ENCODE data around the gene KRTAP10-12. TPM values are rescaled to one million over a fixed set of nuclear protein-coding genes. Genes with fewer than 3 reads are reported as not detected.

The KRTAP10-12 gene
- total RNA-seq, 4 donors from 2014 or later, result not detected

DNA sequence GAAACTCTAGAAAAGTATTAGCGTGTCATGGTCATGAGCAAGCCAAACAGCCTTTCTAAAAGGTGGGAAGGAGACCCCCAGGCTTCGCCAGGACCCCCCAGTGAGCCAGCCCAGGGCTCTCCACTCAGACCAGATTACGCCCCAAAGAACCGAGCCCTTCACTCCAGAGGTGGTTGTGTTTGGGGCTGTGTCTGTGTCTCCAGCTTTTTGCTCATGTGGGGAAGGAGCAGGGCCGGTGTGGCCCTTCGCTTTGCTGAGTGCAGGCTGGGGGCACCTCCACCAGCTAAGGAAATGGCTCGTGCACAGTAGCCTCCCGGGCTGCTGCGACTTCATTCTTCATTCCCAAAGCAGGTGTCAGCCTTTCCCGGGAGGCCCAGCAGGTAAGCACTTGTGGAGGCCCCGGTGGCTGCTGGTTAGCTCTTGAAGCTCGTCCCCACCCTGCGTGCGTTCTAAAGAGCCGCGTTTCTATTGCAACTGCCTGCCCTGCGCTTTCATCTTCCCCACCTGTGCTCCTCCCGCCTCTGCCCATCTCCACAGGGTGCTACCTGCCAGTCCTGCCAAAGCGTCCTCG is 13.9 kb downstream of the KRTAP10-12 start:
- intact Hi-C loops (cut with DNase I), result no loop called here
- Histone ChIP-seq H3K27ac (no peak overlapping the region), H3K36me3 (no peaks in the 10 kb centered on the region), H3K4me1 (peaks cover 16 to 59% of the 10 kb centered on the region in 2 donors), H3K4me3 (replicated peaks in 1 of 3) (peak overlapping the region in 1 of 3 donors; percentile 15), H3K27me3 (peaks cover 9% of the 10 kb centered on the region), H3K9me3 (no peaks in the 10 kb centered on the region)
- no peak for TF ChIP-seq POLR2A (IDR thresholded peaks at IDR 0.05)
- TF ChIP-seq, protein P1, sequence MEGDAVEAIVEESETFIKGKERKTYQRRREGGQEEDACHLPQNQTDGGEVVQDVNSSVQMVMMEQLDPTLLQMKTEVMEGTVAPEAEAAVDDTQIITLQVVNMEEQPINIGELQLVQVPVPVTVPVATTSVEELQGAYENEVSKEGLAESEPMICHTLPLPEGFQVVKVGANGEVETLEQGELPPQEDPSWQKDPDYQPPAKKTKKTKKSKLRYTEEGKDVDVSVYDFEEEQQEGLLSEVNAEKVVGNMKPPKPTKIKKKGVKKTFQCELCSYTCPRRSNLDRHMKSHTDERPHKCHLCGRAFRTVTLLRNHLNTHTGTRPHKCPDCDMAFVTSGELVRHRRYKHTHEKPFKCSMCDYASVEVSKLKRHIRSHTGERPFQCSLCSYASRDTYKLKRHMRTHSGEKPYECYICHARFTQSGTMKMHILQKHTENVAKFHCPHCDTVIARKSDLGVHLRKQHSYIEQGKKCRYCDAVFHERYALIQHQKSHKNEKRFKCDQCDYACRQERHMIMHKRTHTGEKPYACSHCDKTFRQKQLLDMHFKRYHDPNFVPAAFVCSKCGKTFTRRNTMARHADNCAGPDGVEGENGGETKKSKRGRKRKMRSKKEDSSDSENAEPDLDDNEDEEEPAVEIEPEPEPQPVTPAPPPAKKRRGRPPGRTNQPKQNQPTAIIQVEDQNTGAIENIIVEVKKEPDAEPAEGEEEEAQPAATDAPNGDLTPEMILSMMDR (IDR thresholded peaks at IDR 0.05), result no peak
- DNase-seq, result peak; percentile 67 to 75
- 7 to 25% methylated on average over 4 to 20 of the region's 20 CpGs for WGBS, 2 donors

DNA sequence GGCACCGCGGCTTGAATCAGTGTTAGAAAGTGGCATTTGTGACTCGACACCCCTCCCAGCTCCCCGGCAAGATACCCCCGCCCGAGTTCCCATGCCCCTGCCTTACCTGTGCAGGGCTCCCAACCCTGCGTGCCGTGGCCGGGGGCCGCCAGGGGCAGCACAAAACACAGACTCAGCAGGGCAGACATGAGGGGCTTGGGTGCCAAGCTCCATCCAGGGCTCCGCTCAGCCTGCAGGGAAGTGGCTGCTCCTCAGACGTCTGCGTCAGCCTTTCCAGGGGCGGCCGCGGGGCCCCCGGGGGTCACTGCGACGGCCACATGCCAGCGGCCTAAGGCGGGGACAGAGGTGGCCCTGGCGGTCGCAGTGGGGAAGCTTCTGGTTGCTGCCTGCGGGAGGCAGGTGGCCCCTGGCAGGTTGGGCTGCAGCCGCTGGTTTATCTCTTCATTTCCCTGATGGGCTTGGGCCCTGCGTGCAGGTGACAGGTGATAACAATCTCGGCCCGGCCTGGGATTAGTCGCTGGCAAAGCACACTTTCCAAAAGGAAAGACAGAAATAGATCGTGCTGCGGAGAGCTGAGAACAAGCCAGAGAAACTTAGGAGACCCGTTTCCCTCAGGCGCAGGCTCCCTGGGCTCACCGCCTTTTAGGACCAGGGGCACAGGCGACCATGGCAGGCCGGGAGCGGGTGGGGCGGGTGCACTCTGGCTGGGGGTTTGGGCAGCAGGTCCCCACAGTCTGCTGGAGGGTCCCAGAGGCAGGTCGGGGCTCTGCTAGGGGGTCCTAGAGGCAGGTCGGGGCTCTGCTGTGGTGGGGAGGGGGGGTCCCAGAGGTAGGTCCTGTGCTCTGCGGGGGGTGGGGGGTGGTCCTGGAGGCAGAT is 14.6 kb downstream of the KRTAP10-12 start, which contains the start of gene TSPEAR:
TSPEAR (minus strand) TSS at position 246 of the 876 bp plus-strand sequence; CDS start at position 188, 58 bp downstream.
- 4 to 5% methylated on average over 20 to 28 of the region's 41 CpGs for WGBS, 2 donors
- peaks cover 16 to 59% of the 10 kb centered on the region in 2 donors for H3K4me1 ChIP-seq
- peak; percentile 45 to 55 for DNase-seq
- H3K9me3 ChIP-seq, result no peaks in the 10 kb centered on the region
- no peak within 1 kb of the TSS for H3K27ac ChIP-seq
- no peaks in the 10 kb centered on the region for H3K36me3 ChIP-seq
- H3K27me3 ChIP-seq, result peaks cover 6% of the 10 kb centered on the region
- intact Hi-C loops (cut with DNase I), result no loop called here
- TF ChIP-seq, protein P1 (IDR thresholded peaks at IDR 0.05), result peak in 1 of 6 experiments; percentile 11
- TF ChIP-seq POLR2A (IDR thresholded peaks at IDR 0.05), result no peak
- peak within 1 kb of the TSS in 1 of 3 donors; percentile 15 for H3K4me3 ChIP-seq (replicated peaks in 1 of 3)

DNA sequence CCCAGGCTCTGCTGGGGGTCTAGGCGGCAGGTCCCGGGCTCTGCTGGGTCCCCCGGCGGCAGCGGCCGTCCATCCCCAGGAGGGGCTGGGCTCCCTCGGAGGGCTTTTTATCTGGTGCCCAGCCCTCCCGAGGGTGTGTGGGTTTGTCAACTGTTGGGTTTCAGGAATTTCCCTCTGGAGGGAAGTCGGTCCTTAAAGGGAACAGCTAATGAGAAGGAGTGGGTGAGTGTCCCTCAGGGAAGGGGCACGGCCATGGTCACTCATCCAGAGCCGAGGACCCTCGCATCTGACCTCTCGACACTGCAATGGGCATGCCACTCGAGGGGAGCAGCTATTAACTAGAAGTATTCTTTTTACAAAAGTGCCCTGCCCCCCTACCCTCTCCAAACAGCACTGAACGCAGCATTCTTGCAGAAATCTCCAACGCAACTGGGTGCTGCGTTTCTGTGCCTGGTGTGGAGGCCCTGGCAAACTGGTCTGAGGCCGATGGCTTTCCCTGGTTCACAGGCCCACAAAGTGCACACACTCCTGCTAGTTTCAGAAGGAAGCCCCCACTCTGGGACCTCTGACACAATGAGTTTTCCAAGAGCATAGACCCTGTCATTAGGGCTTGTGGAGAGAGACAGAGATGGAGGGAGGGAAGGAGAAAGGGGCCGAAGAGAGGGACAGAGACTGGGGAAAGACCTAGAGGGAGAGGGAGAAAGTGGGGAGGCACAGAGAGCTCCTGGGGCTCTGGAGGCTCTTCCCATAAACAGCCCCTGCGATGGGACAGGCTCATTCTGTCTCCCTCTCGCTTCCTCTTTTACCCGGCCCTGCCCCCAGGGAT is 15.4 kb downstream of the KRTAP10-12 start:
- no peak for TF ChIP-seq POLR2A (IDR thresholded peaks at IDR 0.05)
- TF ChIP-seq, protein P1 (IDR thresholded peaks at IDR 0.05), result no peak
- 15 to 19% methylated on average over 19 to 22 of the region's 22 CpGs for WGBS, 2 donors

DNA sequence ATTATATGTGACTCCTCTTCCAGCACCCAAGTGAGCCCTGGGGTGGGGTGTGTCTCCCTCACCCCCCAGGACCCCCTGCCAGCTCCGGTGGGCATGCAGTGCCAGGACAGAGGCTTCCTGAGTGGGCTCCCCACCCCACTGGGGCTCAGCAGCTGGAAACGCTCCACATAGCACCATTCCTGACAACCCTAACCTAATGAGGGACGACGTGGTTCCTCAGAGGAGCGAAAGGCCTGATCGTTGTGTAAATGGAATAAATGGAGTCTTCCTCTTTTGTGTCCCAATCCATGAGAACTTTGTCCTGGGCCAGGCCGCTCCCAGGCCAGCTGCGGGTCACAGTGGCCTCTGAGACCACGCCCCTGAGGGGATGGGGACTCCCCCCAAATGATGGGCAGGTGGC is 16.2 kb downstream of the KRTAP10-12 start:
- 82 to 88% methylated on average over 3 to 9 of the region's 9 CpGs for WGBS, 2 donors

More for the DNA sequence above, 15.4 kb downstream of the KRTAP10-12 start:
- peaks cover 6% of the 10 kb centered on the region for H3K27me3 ChIP-seq
- H3K4me3 ChIP-seq (replicated peaks in 1 of 3), result no peak overlapping the region
- no peak overlapping the region for H3K27ac ChIP-seq
- peaks cover 16 to 57% of the 10 kb centered on the region in 2 donors for H3K4me1 ChIP-seq
- intact Hi-C loops (cut with DNase I), result no loop called here
- no peaks in the 10 kb centered on the region for H3K9me3 ChIP-seq
- no peaks in the 10 kb centered on the region for H3K36me3 ChIP-seq
- peak in 1 of 2 donors; percentile 63 for DNase-seq

More for the DNA sequence above, 16.2 kb downstream of the KRTAP10-12 start:
- TF ChIP-seq, protein P1 (IDR thresholded peaks at IDR 0.05), result no peak
- no peak for TF ChIP-seq POLR2A (IDR thresholded peaks at IDR 0.05)
- Histone ChIP-seq H3K9me3 (no peaks in the 10 kb centered on the region), H3K4me1 (peaks cover 16 to 50% of the 10 kb centered on the region in 2 donors), H3K27ac (no peak overlapping the region), H3K27me3 (peaks cover 6% of the 10 kb centered on the region), H3K4me3 (replicated peaks in 1 of 3) (no peak overlapping the region), H3K36me3 (no peaks in the 10 kb centered on the region)
- no peak for DNase-seq
- intact Hi-C loops (cut with DNase I), result no loop called here
